ENCODE data around the gene TAOK1. TPM values are rescaled to one million over a fixed set of nuclear protein-coding genes. Genes with fewer than 3 reads are reported as not detected.

TAOK1 gene
- total RNA-seq, 1 experiment from 2014 or later: 56.3 TPM

DNA sequence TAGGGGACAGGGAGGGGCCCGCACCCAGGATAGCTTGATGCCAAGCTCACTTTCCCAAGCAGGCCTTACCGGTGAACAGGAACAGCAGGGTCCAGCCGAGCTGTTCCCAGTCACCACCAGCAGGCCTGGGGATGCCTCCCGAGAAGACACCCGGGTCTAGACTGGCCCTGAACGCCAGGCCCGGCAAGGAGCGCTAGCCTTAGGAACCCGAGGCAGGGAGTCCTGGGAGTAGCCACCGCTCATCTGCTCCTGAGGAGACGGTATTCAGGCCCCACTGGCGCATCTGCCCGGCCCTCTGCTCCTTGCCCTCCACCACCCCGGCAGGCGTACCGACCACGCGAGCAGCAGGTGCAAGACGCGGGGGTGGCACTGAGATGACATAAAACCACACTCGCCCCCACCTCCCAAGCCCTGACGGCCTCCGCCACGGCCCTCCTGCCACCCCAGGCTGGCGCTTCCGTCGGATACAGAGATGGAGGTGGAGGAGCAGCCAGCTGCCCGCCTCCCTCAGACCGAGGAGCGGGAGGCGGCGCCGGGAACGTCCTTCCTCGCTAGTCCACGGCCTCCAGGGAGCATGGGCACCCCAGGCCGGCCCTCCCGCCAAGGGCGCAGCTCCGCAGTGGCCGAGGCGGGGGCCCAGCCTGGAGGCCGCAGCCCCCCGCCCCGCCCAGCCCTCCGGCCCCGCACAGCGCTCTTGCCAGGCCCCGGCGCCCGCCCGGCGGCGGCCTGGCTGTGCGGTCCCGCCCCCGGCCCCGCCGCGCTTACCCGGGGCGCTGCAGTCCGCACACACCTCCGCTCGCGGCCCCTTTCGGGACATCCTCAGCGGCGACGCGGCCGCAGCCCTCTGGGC, 198.6 kb downstream of the TAOK1 start:
- Histone ChIP-seq H3K27ac (ENCODE audit: low read depth, low read length) (peak overlapping the region; percentile 94), H3K4me2 (ENCODE audit: low read length) (peak overlapping the region; percentile 93), H2AFZ (ENCODE audit: low read depth, low read length, poor library complexity, severe bottlenecking) (no peak overlapping the region), H3K9me2 (ENCODE audit: insufficient read depth) (no peaks in the 10 kb centered on the region), H3K4me3 (replicated peaks in 1 of 2; ENCODE audit: low read depth in 1 of 2, low read length in 2 of 2) (peak overlapping the region; percentile 86 to 96), H3K9ac (ENCODE audit: low read length) (peak overlapping the region; percentile 83), H3K4me1 (ENCODE audit: control insufficient read depth in 1 of 2, insufficient read depth in 2 of 2, low read length in 2 of 2) (peaks cover 33 to 73% of the 10 kb centered on the region in 2 experiments), H3K36me3 (ENCODE audit: control insufficient read depth in 1 of 2, insufficient read depth in 2 of 2, low read length in 2 of 2) (no peaks in the 10 kb centered on the region), H3K27me3 (ENCODE audit: insufficient read depth, low read length) (no peaks in the 10 kb centered on the region), H4K20me1 (ENCODE audit: insufficient read depth) (no peaks in the 10 kb centered on the region), H3K9me3 (ENCODE audit: control insufficient read depth in 1 of 2, insufficient read depth in 1 of 2, low read depth in 1 of 2, low read length in 2 of 2) (no peaks in the 10 kb centered on the region), H3K79me2 (ENCODE audit: insufficient read depth, low read length) (peaks cover 55% of the 10 kb centered on the region)
- RAD21 ChIA-PET (ENCODE audit: low non-redundant PET in 1 of 2, low total read pairs in 2 of 2, uncharacterized antibody in 2 of 2, unreplicated experiment in 2 of 2): no interaction called here
- BruUV-seq (replicated peaks): no TSS peak
- DNase-seq (ENCODE audit: low read depth, low spot score) (no peak), ATAC-seq (peak; percentile 6; the same call in 1 of the 2 replicates)
- intact Hi-C loops (cut with micrococcal nuclease): no loop called here
- POLR2A ChIA-PET: interaction anchor here (0.6 kb wide), 1 partner anchor 412 kb away, joined by 3 read pairs; no protein-coding TSS in a partner anchor
- CTCF ChIA-PET: no interaction called here
- peak; percentile 71 for TF ChIP-seq ZFX (IDR thresholded peaks at IDR 0.05)
- TF ChIP-seq, protein P1, sequence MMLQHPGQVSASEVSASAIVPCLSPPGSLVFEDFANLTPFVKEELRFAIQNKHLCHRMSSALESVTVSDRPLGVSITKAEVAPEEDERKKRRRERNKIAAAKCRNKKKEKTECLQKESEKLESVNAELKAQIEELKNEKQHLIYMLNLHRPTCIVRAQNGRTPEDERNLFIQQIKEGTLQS (IDR thresholded peaks at IDR 0.05): no peak

DNA sequence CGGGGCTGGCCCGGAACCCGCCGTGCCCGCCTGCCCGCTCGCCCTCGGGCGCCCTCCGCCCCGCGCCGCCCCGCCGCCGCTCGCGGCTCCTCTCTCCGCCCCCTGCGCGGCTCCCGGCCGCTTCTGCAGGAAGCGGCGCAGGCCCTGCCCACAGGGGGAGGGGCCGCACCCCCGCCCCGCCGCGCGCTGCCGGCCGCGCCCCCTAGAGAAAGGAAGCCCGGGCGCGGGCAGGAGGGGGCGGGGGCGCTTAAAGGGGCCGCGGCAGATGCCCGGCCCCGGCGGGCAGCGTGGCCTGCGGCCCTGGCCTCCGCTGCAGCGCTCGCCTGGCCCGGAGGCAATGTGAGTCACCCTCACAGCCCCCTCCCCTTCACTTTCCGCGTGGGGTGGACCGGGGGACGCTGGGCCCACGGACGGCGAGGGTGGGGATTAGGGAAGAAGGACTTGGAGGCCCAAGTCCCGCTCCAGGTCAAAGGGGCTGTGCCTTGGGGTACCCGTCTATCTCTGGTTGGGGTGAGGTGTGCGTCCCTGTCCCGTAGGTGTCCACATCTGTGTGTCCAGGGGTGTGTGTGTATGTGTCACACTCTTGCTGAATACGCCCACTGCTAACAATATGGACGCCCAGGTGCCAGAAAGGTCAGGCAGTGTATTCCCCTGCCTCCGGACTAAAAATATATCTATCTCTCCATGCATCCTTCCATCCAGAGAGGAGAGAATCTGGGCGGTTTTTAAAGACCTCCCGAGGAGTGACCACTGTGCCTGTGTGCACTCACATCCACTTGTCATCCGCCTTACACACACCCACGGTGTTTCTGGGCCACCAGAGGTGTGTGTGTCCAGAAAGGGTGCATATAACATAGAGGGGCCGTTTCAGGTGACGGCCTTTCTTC, 199.6 kb downstream of the TAOK1 start, which contains the start of gene GIT1:
Gene GIT1 (minus strand): TSS at position 125 of the 887 bp plus-strand sequence. CDS start 270 bp downstream, outside the sequence.
- Histone ChIP-seq H2AFZ (ENCODE audit: low read depth, low read length, poor library complexity, severe bottlenecking) (no peak within 1 kb of the TSS), H3K9ac (ENCODE audit: low read length) (peak within 1 kb of the TSS; percentile 84), H3K36me3 (ENCODE audit: control insufficient read depth in 1 of 2, insufficient read depth in 2 of 2, low read length in 2 of 2) (no peaks in the 10 kb centered on the region), H3K9me3 (ENCODE audit: control insufficient read depth in 1 of 2, insufficient read depth in 1 of 2, low read depth in 1 of 2, low read length in 2 of 2) (no peaks in the 10 kb centered on the region), H3K4me3 (replicated peaks in 1 of 2; ENCODE audit: low read depth in 1 of 2, low read length in 2 of 2) (peak within 1 kb of the TSS; percentile 86 to 96), H3K27me3 (ENCODE audit: insufficient read depth, low read length) (no peaks in the 10 kb centered on the region), H3K79me2 (ENCODE audit: insufficient read depth, low read length) (peaks cover 55% of the 10 kb centered on the region), H3K9me2 (ENCODE audit: insufficient read depth) (no peaks in the 10 kb centered on the region), H4K20me1 (ENCODE audit: insufficient read depth) (no peaks in the 10 kb centered on the region), H3K4me2 (ENCODE audit: low read length) (peak within 1 kb of the TSS; percentile 93), H3K4me1 (ENCODE audit: control insufficient read depth in 1 of 2, insufficient read depth in 2 of 2, low read length in 2 of 2) (peaks cover 32 to 73% of the 10 kb centered on the region in 2 experiments), H3K27ac (ENCODE audit: low read depth, low read length) (peak within 1 kb of the TSS; percentile 94)
- DNase-seq (ENCODE audit: low read depth, low spot score) (peak; percentile 59), ATAC-seq (peak; percentile 55)
- POLR2A ChIA-PET: interaction anchor here (1.0 kb wide), 1 partner anchor 23 kb away, joined by 3 read pairs; the partner anchor contains the start of gene ABHD15
- TSS peak; percentile 39 for BruUV-seq (replicated peaks)
- intact Hi-C loops (cut with micrococcal nuclease): loop anchor here (10.0 kb wide), 1 partner anchor 445 kb away; no protein-coding TSS in a partner anchor
- RAD21 ChIA-PET (ENCODE audit: low non-redundant PET in 1 of 2, low total read pairs in 2 of 2, uncharacterized antibody in 2 of 2, unreplicated experiment in 2 of 2): no interaction called here
- CTCF ChIA-PET: interaction anchor here (3.2 to 3.4 kb wide), 3 partner anchors 27 to 220 kb away, joined by 14 to 57 read pairs (median 44); no protein-coding TSS in a partner anchor
- TF ChIP-seq POLR2A (IDR thresholded peaks at IDR 0.05; ENCODE audit: borderline replicate concordance, extremely low read depth, insufficient read depth, insufficient read length): peak; percentile 23
- peak; percentile 47 for TF ChIP-seq SP1 (IDR thresholded peaks at IDR 0.05; ENCODE audit: low read depth)
- TF ChIP-seq RAD21 (IDR thresholded peaks at IDR 0.05; ENCODE audit: low read depth): no peak
- no peak for TF ChIP-seq CEBPB (IDR thresholded peaks at IDR 0.05; ENCODE audit: low read depth)
- TF ChIP-seq SIN3A (IDR thresholded peaks at IDR 0.05; ENCODE audit: low read depth): no peak
- TF ChIP-seq, protein P2, sequence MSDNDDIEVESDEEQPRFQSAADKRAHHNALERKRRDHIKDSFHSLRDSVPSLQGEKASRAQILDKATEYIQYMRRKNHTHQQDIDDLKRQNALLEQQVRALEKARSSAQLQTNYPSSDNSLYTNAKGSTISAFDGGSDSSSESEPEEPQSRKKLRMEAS (IDR thresholded peaks at IDR 0.05): peak; percentile 71; the same call in 1 of the 2 replicates
- TF ChIP-seq EGR1 (IDR thresholded peaks at IDR 0.05; ENCODE audit: low read depth): no peak; the same call in 1 of the 2 replicates
- TF ChIP-seq, protein P3, sequence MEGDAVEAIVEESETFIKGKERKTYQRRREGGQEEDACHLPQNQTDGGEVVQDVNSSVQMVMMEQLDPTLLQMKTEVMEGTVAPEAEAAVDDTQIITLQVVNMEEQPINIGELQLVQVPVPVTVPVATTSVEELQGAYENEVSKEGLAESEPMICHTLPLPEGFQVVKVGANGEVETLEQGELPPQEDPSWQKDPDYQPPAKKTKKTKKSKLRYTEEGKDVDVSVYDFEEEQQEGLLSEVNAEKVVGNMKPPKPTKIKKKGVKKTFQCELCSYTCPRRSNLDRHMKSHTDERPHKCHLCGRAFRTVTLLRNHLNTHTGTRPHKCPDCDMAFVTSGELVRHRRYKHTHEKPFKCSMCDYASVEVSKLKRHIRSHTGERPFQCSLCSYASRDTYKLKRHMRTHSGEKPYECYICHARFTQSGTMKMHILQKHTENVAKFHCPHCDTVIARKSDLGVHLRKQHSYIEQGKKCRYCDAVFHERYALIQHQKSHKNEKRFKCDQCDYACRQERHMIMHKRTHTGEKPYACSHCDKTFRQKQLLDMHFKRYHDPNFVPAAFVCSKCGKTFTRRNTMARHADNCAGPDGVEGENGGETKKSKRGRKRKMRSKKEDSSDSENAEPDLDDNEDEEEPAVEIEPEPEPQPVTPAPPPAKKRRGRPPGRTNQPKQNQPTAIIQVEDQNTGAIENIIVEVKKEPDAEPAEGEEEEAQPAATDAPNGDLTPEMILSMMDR (IDR thresholded peaks at IDR 0.05 in 2 of 3, conservative IDR thresholded peaks at IDR 0.05 in 1 of 3; ENCODE audit: borderline replicate concordance in 1 of 3, insufficient read depth in 1 of 3, low read depth in 2 of 3, low read length in 2 of 3): no peak
- TF ChIP-seq ZNF274 (IDR thresholded peaks at IDR 0.05; ENCODE audit: low read depth, low read length): no peak
- TF ChIP-seq FOSL1 (IDR thresholded peaks at IDR 0.05; ENCODE audit: low read depth): no peak
- no peak for TF ChIP-seq SRF (IDR thresholded peaks at IDR 0.05; ENCODE audit: low read depth)

Data from HCT116 (cell line).